Posterior vena cava (tissue), 2 donors: ENCODE measurements around the gene SLC4A4. TPM values are rescaled to one million over a fixed set of nuclear protein-coding genes. Genes with fewer than 3 reads are reported as not detected.

Experiments used
- DNase-seq: peaks from one replicate; pipeline ENCODE4 v3.0.0-alpha.2; 2020; ENCODE audit warnings: low spot score
- intact Hi-C, 2 donors: fragments of 100-400 bp; cut with DNase I; formaldehyde crosslinking; loops; one replicate each; pipeline versions ENCODE4 v1.14.1 to v1.14.2; 2022 to 2023
- total RNA-seq, 2 donors: library from RNA; stranded (reverse); fragmentation: NEBNext Ultra II Directional; extraction: Animal tissue kit (Norgen Biotek cat#: 25700); gene quantifications; one replicate each; pipeline ENCODE4 v1.2.1, GENCODE V29; 2021
- donor health status: DM: yes; HTN: yes; CAD: no.
- donor health status: DM: yes; HTN: yes; CAD: no.

The SLC4A4 gene
- total RNA-seq, 2 donors from 2014 or later = 2.0 to 3.6 TPM

DNA sequence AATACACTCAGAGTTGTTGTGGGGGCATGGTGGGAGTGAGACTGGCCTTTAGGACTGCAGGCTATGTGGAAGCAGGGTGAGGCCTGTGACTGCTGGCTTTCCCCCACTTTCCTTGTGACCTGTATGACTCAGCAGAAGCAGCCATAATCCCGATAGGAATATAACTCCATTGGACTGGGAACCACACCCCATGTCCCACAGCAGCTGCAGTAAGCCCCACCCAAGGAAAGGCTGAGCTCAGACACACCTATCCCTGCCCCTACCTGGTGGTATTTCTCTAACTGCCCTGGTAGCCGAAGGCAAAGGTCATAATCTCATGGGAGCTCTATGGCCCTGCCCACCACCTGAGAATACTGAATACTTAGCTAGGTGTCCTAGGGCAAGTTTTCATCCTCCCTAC, 275.8 kb downstream of the SLC4A4 start:
- DNase-seq = no peak
- intact Hi-C loops = no loop called here

DNA sequence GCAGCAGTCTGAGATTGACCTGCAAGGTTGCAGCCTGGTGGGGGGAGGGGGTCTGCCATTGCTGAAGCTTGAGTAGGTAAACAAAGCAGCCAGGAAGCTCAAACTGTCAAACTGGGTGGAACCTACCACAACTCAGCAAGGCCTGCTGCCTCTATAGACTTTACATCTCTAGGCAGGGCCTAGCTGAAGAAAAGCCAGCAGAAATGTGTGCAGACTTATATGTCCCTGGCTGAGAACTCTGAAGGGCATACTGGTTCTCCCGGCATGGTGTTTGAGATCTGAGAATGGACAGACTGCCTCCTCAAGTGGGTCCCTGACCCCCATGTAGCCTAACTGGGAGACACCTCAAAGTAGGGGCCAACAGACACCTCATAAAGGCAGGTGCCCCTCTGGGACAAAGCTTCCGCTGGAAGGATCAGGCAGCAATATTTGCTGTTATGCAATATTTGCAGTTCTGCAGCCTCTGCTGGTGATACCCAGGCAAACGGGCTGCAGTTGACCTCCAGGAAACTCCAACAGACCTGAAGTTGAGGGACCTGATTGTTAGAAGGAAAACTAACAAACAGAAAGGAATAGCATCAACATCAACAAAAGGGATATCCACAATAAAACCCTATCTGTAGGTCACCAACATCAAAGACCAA, 277.5 kb downstream of the SLC4A4 start:
- no peak for DNase-seq
- intact Hi-C loops = no loop called here
